H1 (cell line): ENCODE measurements around the gene BRK1. TPM values are rescaled to one million over a fixed set of nuclear protein-coding genes. Genes with fewer than 3 reads are reported as not detected.
A peak's percentile ranks its signal among the peaks of the same experiment; 100 is the strongest.

ENCODE experiments used
- CTCF ChIA-PET: fragments of 300-600 bp; sonication (Branson Sonifier 250); formaldehyde crosslinking; loops from one replicate; lab custom pipeline; 2021; ENCODE audit not compliant: partially characterized antibody; lab: Charles Lee
- POLR2A ChIA-PET: fragments of 300-600 bp; sonication (Branson Sonifier 250); formaldehyde crosslinking; loops from one replicate; lab custom pipeline; 2021; ENCODE audit warnings: inconsistent platforms; ENCODE audit not compliant: partially characterized antibody; lab: Charles Lee
- DNase-seq, 2 experiments: peaks; one replicate each; pipeline versions ENCODE4 v3.0.0 to v3.0.0-alpha.2; 2010 to 2022; ENCODE audit warnings: low spot score in 2 of 2, low read depth in 1 of 2, mixed read lengths in 1 of 2
- FAIRE-seq: peaks from 2 replicates; lab custom pipeline; 2011; peaks lifted over from hg19 to GRCh38; lab: Jason Lieb, UNC
- H2AFZ ChIP-seq: 2 replicates; pipeline ENCODE4 v1.8.1; 2012; ENCODE audit warnings: low read length, inconsistent platforms
- H2AK5ac ChIP-seq: 2 replicates; pipeline ENCODE4 v1.6.1; 2013; ENCODE audit warnings: low read depth, low read length
- H2BK120ac ChIP-seq: replicated peaks from 2 replicates; pipeline ENCODE3; 2013; ENCODE audit warnings: low read depth, low read length, inconsistent platforms
- H2BK12ac ChIP-seq: 2 replicates; pipeline ENCODE4 v1.6.1; 2013; ENCODE audit warnings: low read depth, low read length
- H2BK15ac ChIP-seq: 2 replicates; pipeline ENCODE4 v1.6.1; 2013; ENCODE audit warnings: low read length
- H2BK20ac ChIP-seq: 2 replicates; pipeline ENCODE4 v1.6.1; 2013; ENCODE audit warnings: low read length
- H2BK5ac ChIP-seq: 2 replicates; pipeline ENCODE4 v1.6.1; 2013; ENCODE audit warnings: low read depth, low read length
- H3K14ac ChIP-seq: 2 replicates; pipeline ENCODE4 v1.6.1; 2013; ENCODE audit warnings: inconsistent platforms; ENCODE audit not compliant: insufficient read length
- H3K18ac ChIP-seq: 2 replicates; pipeline ENCODE4 v1.6.1; 2013; ENCODE audit warnings: low read length; ENCODE audit errors: extremely low read depth
- H3K23ac ChIP-seq: 2 replicates; pipeline ENCODE4 v1.6.1; 2013; ENCODE audit warnings: inconsistent platforms; ENCODE audit not compliant: insufficient read length
- H3K23me2 ChIP-seq: 2 replicates; pipeline ENCODE4 v1.6.1; 2013; ENCODE audit warnings: low read depth, low read length
- H3K27ac ChIP-seq: 2 replicates; pipeline ENCODE4 v1.6.1; 2011; ENCODE audit warnings: low read depth, low read length, inconsistent platforms
- H3K27me3 ChIP-seq, 4 experiments: replicated peaks in 1 of 4; 1 replicate in 1 of 4; 2 replicates in 3 of 4; pipeline versions ENCODE4 v1.6.1 to v1.8.1; 2011 to 2013; ENCODE audit warnings: low read length in 3 of 4, mild to moderate bottlenecking in 3 of 4, inconsistent platforms in 2 of 4, mixed read lengths in 2 of 4, moderate library complexity in 1 of 4; ENCODE audit not compliant: control insufficient read depth in 3 of 4, insufficient read depth in 3 of 4; ENCODE audit errors: extremely low read depth in 1 of 4
- H3K36me3 ChIP-seq, 4 experiments: 2 replicates each; pipeline versions ENCODE4 v1.6.1 to v1.8.1; 2011 to 2013; ENCODE audit warnings: mild to moderate bottlenecking in 4 of 4, low read length in 3 of 4, moderate library complexity in 2 of 4, control low read depth in 1 of 4, inconsistent platforms in 1 of 4; ENCODE audit not compliant: insufficient read depth in 4 of 4, control insufficient read depth in 2 of 4
- H3K4ac ChIP-seq: replicated peaks from 2 replicates; pipeline ENCODE3; 2013; ENCODE audit warnings: low read length, low read depth, mixed read lengths, inconsistent platforms; ENCODE audit not compliant: insufficient read length
- H3K4me1 ChIP-seq, 4 experiments: replicated peaks in 1 of 4; 1 replicate in 1 of 4; 2 replicates in 3 of 4; pipeline versions ENCODE4 v1.6.1 to v1.8.1; 2011 to 2013; ENCODE audit warnings: low read length in 3 of 4, inconsistent platforms in 2 of 4, mixed read lengths in 1 of 4; ENCODE audit not compliant: insufficient read depth in 4 of 4, control insufficient read depth in 3 of 4
- H3K4me2 ChIP-seq, 2 experiments: 2 replicates each; pipeline versions ENCODE4 v1.6.1 to v1.8.1; 2011 to 2013; ENCODE audit warnings: low read depth in 2 of 2, low read length in 2 of 2, control low read depth in 1 of 2, inconsistent platforms in 1 of 2, mild to moderate bottlenecking in 1 of 2; ENCODE audit not compliant: insufficient read depth in 1 of 2
- H3K4me3 ChIP-seq, 4 experiments: fragments of 200-600, 300-600 bp in 1 of 4; sonication (generic), shearing (Covaris generic), sonication (Bioruptor Twin) in 1 of 4; 2 replicates each; pipeline versions ENCODE4 v1.5.1 to v1.8.1; 2011 to 2016; ENCODE audit warnings: low read length in 4 of 4, low read depth in 3 of 4, control low read depth in 2 of 4, inconsistent platforms in 2 of 4, mild to moderate bottlenecking in 2 of 4, mixed read lengths in 1 of 4, moderate library complexity in 1 of 4; ENCODE audit not compliant: insufficient read depth in 2 of 4; ENCODE audit errors: extremely low read depth in 1 of 4
- H3K56ac ChIP-seq: replicated peaks from 2 replicates; pipeline ENCODE3; 2013; ENCODE audit warnings: low read depth, mild to moderate bottlenecking, mixed read lengths, low read length, inconsistent platforms; ENCODE audit not compliant: insufficient read length
- H3K79me1 ChIP-seq: 2 replicates; pipeline ENCODE4 v1.6.1; 2013; ENCODE audit warnings: low read depth, low read length, control low read depth
- H3K79me2 ChIP-seq, 2 experiments: 2 replicates each; pipeline versions ENCODE4 v1.6.1 to v1.8.1; 2012 to 2013; ENCODE audit warnings: low read length in 2 of 2, mild to moderate bottlenecking in 2 of 2, inconsistent platforms in 1 of 2; ENCODE audit not compliant: insufficient read depth in 2 of 2, control insufficient read depth in 1 of 2
- H3K9ac ChIP-seq, 4 experiments: replicated peaks in 1 of 4; 1 replicate in 1 of 4; 2 replicates in 3 of 4; pipeline versions ENCODE4 v1.6.1 to v1.8.1; 2011 to 2013; ENCODE audit warnings: low read depth in 3 of 4, low read length in 3 of 4, control low read depth in 2 of 4, mild to moderate bottlenecking in 2 of 4, moderate library complexity in 2 of 4, inconsistent platforms in 1 of 4; ENCODE audit errors: extremely low read depth in 1 of 4
- H3K9me3 ChIP-seq, 2 experiments: 2 replicates each; pipeline versions ENCODE4 v1.6.1 to v1.8.1; 2012 to 2013; ENCODE audit warnings: mild to moderate bottlenecking in 2 of 2, moderate library complexity in 2 of 2, control low read depth in 1 of 2, inconsistent platforms in 1 of 2, low read depth in 1 of 2, low read length in 1 of 2, mixed read lengths in 1 of 2; ENCODE audit not compliant: insufficient read depth in 2 of 2
- H4K20me1 ChIP-seq, 2 experiments: replicated peaks in 1 of 2; 2 replicates each; pipeline versions ENCODE3 to v1.8.1; 2011 to 2013; ENCODE audit warnings: inconsistent platforms in 2 of 2, low read length in 2 of 2, mild to moderate bottlenecking in 1 of 2; ENCODE audit not compliant: insufficient read depth in 2 of 2, control insufficient read depth in 1 of 2
- H4K5ac ChIP-seq: 2 replicates; pipeline ENCODE4 v1.6.1; 2013; ENCODE audit warnings: low read length, low read depth, mixed read lengths, inconsistent platforms; ENCODE audit not compliant: insufficient read length
- H4K8ac ChIP-seq: 2 replicates; pipeline ENCODE4 v1.8.0; 2013; ENCODE audit warnings: mild to moderate bottlenecking, moderate library complexity, low read length, inconsistent platforms; ENCODE audit not compliant: insufficient read depth; ENCODE audit errors: extremely low read depth
- H4K91ac ChIP-seq: replicated peaks from 2 replicates; pipeline ENCODE3; 2013; ENCODE audit warnings: low read length, mixed read lengths, inconsistent platforms; ENCODE audit not compliant: insufficient read length
- EZH2 ChIP-seq: fragments of 200-600 bp; sonication (generic); IDR thresholded peaks from 2 replicates; pipeline ENCODE4 v1.7.1; 2012; ENCODE audit warnings: low read depth, mild to moderate bottlenecking, moderate library complexity, low read length, inconsistent platforms; ENCODE audit not compliant: severe bottlenecking
- GTF2F1 ChIP-seq: IDR thresholded peaks from 2 replicates; pipeline ENCODE4 v1.6.1; 2012; ENCODE audit warnings: low read depth, low read length, improper control_type of control experiment, borderline replicate concordance
- JUN ChIP-seq: IDR thresholded peaks from 2 replicates; pipeline ENCODE4 v1.6.1; 2011; ENCODE audit warnings: low read depth, mild to moderate bottlenecking, improper control_type of control experiment, low read length
- MAFK ChIP-seq: IDR thresholded peaks from 2 replicates; pipeline ENCODE4 v1.6.1; 2012; ENCODE audit warnings: low read depth, mild to moderate bottlenecking, improper control_type of control experiment, low read length
- NRF1 ChIP-seq: IDR thresholded peaks from 2 replicates; pipeline ENCODE4 v1.6.1; 2011; ENCODE audit warnings: mild to moderate bottlenecking, low read depth, low read length, improper control_type of control experiment
- SAP30 ChIP-seq: fragments of 300-600 bp; sonication (generic); IDR thresholded peaks from 2 replicates; pipeline ENCODE4 v1.7.1; 2012; ENCODE audit warnings: low read length, moderate library complexity, mild to moderate bottlenecking, inconsistent platforms; ENCODE audit not compliant: insufficient read depth, insufficient replicate concordance
- SUZ12 ChIP-seq: fragments of 200-600 bp; sonication (generic); IDR thresholded peaks from 2 replicates; pipeline ENCODE4 v1.6.1; 2012; ENCODE audit warnings: mild to moderate bottlenecking, inconsistent platforms, low read length, moderate library complexity, mixed read lengths
- WGBS, 2 experiments: shearing (Covaris generic) in 1 of 2; methylation state at CpG; one replicate each; pipeline versions ENCODE4 v1.1.6 to v1.1.7; 2013 to 2015; ENCODE audit warnings: low lambda C conversion rate in 2 of 2, mixed read lengths in 2 of 2, inconsistent platforms in 1 of 2, low coverage in 1 of 2, missing lambda C conversion rate in 1 of 2; ENCODE audit not compliant: insufficient replicate concordance in 2 of 2, insufficient coverage in 1 of 2, insufficient read length in 1 of 2; ENCODE audit errors: extremely low coverage in 1 of 2, missing lambda C conversion rate in 1 of 2; 5-methylcytosine and 5-hydroxymethylcytosine counted together
- polyA plus RNA-seq, 7 experiments: library from polyadenylated mRNA; depleted of rRNA in 3 of 7; stranded (reverse) in 5 of 7; unstranded in 2 of 7; fragments of >200 nt in 5 of 7; fragments of 200-250 nt in 2 of 7; gene quantifications; 1 replicate in 5 of 7; 2 replicates in 1 of 7; 4 replicates in 1 of 7; pipeline versions ENCODE4 v1.2.1 to v1.2.3, GENCODE V29; 2011 to 2013; ENCODE audit warnings: missing spikeins in 2 of 7, mixed read lengths in 2 of 7
- total RNA-seq: library from RNA; stranded (reverse); fragmentation: NEBNext Ultra II Directional; extraction: Animal tissue kit (Norgen Biotek cat#: 25700); gene quantifications from 2 replicates; pipeline ENCODE4 v1.2.1, GENCODE V29; 2021

Gene BRK1
- total and polyA plus RNA-seq, 2 of the 8 experiments (the other 6 are each of a cell fraction or from before 2014, with no cell fraction given) = 137 to 164 TPM

DNA sequence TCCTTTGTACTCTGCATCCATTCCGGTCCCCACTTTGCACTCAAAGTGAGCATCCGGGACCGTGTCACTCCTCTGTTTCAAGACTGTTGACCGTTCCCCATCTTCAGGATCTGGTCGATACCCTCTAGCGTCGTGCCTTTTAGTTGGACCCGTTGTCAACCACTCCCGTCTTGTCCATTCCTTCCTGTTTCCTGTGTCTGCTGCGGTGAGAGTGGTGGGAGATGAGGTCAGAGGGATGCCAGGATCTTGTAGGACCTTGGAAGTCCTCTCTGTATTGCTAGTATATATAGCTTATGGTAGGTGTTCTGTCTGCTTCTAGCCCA is 624 bp downstream of the BRK1 start:
- Histone ChIP-seq H4K91ac (no peak overlapping the region), H3K4me1 (peaks cover 0 to 3% (median 0%) of the 10 kb centered on the region in 4 experiments; a peak in 2 of 7 replicates), H4K8ac (no peak overlapping the region), H3K9me3 (no peaks in the 10 kb centered on the region), H3K9ac (peak overlapping the region in 3 of 4 experiments; percentile 72 to 92 (median 74); a peak in 6 of 7 replicates), H2AFZ (peak overlapping the region; percentile 52), H3K18ac (no peak overlapping the region), H3K27ac (peak overlapping the region; percentile 58), H2BK5ac (peak overlapping the region; percentile 85), H2BK15ac (no peak overlapping the region), H2BK120ac (no peak overlapping the region), H4K5ac (no peak overlapping the region), H4K20me1 (peaks cover 0 to 7% of the 10 kb centered on the region in 2 experiments), H3K23ac (no peak overlapping the region), H2BK12ac (peak overlapping the region; percentile 50; the same call in 1 of the 2 replicates), H3K27me3 (no peaks in the 10 kb centered on the region), H2AK5ac (peak overlapping the region; percentile 79; the same call in 1 of the 2 replicates), H3K4me3 (peak overlapping the region; percentile 85 to 99 (median 96)), H3K4ac (no peak overlapping the region), H2BK20ac (no peak overlapping the region), H3K36me3 (peaks cover 0 to 6% (median 2%) of the 10 kb centered on the region in 4 experiments; a peak in 2 of 8 replicates), H3K23me2 (peaks cover 9% of the 10 kb centered on the region), H3K56ac (no peak overlapping the region), H3K4me2 (peak overlapping the region; percentile 91 to 100), H3K79me2 (peaks cover 13 to 43% of the 10 kb centered on the region in 2 experiments), H3K14ac (no peak overlapping the region), H3K79me1 (peaks cover 12% of the 10 kb centered on the region)
- FAIRE-seq (no peak), DNase-seq (peak in 1 of 2 experiments; percentile 54)
- 4% methylated on average over 10 of the region's 10 CpGs; no CpG with 5 or more reads in 1 of the 2 experiments for WGBS, 2 experiments
- CTCF ChIA-PET = interaction anchor here (1.2 to 1.5 kb wide), 3 partner anchors 12 to 107 kb away, joined by 3 to 4 read pairs (median 4); no protein-coding TSS in a partner anchor
- TF ChIP-seq NRF1 = no peak
- TF ChIP-seq EZH2 = no peak
- no peak for TF ChIP-seq GTF2F1
- no peak for TF ChIP-seq JUN
- TF ChIP-seq MAFK = no peak
- no peak for TF ChIP-seq SUZ12
- peak; percentile 25 for TF ChIP-seq SAP30
- POLR2A ChIA-PET = interaction anchor here (1.0 to 1.4 kb wide), 3 partner anchors 9 to 25 kb away, joined by 3 to 4 read pairs (median 3); partner anchors contain the start of gene VHL
